Measurements from ENCODE around the gene VIPR2. TPM values are rescaled to one million over a fixed set of nuclear protein-coding genes. Genes with fewer than 3 reads are reported as not detected.

VIPR2 gene, protein sequence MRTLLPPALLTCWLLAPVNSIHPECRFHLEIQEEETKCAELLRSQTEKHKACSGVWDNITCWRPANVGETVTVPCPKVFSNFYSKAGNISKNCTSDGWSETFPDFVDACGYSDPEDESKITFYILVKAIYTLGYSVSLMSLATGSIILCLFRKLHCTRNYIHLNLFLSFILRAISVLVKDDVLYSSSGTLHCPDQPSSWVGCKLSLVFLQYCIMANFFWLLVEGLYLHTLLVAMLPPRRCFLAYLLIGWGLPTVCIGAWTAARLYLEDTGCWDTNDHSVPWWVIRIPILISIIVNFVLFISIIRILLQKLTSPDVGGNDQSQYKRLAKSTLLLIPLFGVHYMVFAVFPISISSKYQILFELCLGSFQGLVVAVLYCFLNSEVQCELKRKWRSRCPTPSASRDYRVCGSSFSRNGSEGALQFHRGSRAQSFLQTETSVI
- not detected in 2 replicates for total RNA-seq

DNA sequence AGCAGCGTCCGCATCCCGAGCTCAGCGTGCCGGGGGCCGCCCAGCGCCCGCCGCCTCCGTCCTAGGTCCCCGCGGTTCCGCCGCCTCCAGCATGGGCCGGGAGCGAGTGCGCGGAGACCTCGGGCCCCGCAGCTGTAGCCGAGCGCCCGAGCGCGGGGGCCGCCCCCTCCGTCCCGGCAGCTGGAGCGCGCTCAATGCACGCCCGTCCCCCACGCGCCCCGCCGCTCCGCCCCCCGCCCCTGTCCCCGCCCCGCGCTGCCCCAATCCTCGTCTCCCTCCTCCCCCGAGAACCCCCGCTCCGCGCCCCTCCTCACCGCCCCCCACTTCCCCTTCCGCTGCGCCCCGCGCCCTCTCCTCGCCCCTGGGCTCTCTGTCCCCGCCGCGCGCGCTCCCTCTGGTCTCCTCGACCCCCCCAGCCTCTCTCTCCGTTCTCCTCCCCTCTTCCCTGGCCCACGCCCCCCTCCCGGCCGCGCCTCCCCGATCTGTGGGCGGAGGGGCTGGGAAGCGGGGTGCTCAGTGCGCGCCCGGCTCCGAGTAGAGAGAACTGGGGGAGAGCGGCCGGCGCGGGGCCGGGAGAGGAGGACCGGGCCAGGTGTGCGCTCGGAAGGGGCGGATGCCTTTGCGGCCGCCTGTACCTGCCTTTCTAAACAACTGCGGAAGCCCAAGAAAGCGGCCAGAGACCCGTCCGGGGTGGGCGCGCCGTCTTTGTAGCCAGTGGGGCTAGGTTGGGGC lies at the start of gene VIPR2:
TSS of gene VIPR2 (minus strand) at position 110 of the 732 bp plus-strand sequence. CDS start at position 14, 96 bp downstream.

